ENCODE results near the gene ATP1A1. TPM values are rescaled to one million over a fixed set of nuclear protein-coding genes. Genes with fewer than 3 reads are reported as not detected.

Gene ATP1A1
- total RNA-seq, 2 experiments from 2014 or later: 203 to 204 TPM

GRCh38 chr1:116360429-116361173, 12.4 kb upstream of the ATP1A1 start:
- POLR2A ChIA-PET: no interaction called here
- ATAC-seq: no peak
- Mint-ChIP-seq H3K27ac (no peak overlapping the region), H3K4me1 (ENCODE audit: low read depth) (peaks cover 4% of the 10 kb centered on the region), H3K27me3 (ENCODE audit: low read depth) (peaks cover 12% of the 10 kb centered on the region), H3K36me3 (ENCODE audit: low read depth) (no peaks in the 10 kb centered on the region), H3K9me3 (ENCODE audit: insufficient read depth) (no peaks in the 10 kb centered on the region), H3K4me3 (no peak overlapping the region)
- no peak for DNase-seq
- CTCF ChIA-PET: interaction anchor here (0.8 to 3.9 kb wide), 4 partner anchors 32 to 221 kb away, joined by 5 to 22 read pairs (median 8); no protein-coding TSS in a partner anchor

DNA sequence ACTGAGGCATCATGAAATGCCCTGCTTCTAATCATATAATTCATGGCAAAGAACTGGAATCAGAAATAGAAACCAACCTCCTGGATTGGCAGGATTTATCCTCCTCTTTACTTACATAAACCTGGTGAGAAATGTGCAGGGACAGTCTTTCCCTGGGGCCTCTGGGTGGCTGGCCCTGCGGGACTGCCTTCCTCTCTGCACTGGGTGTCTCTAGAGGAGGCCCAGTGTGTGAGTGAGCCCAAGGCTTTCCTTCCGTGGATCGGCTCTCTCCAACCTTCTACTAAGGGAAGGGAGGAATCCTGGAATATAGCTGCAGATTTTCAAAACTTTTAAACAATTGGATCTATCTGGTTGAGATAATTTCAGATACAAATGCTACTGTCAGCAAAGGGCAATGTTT, 11.4 kb upstream of the ATP1A1 start:
- CTCF ChIA-PET: no interaction called here
- POLR2A ChIA-PET: no interaction called here
- H3K4me3 Mint-ChIP-seq: no peak overlapping the region
- ATAC-seq (no peak), DNase-seq (no peak)
- H3K27ac Mint-ChIP-seq: no peak overlapping the region
- peaks cover 12% of the 10 kb centered on the region for H3K27me3 Mint-ChIP-seq (ENCODE audit: low read depth)
- no peaks in the 10 kb centered on the region for H3K36me3 Mint-ChIP-seq (ENCODE audit: low read depth)
- no peaks in the 10 kb centered on the region for H3K9me3 Mint-ChIP-seq (ENCODE audit: insufficient read depth)
- H3K4me1 Mint-ChIP-seq (ENCODE audit: low read depth): peaks cover 2% of the 10 kb centered on the region

- H3K27ac Mint-ChIP-seq: no peak overlapping the region
- CTCF ChIA-PET: no interaction called here
- H3K4me3 Mint-ChIP-seq: no peak overlapping the region
- no peaks in the 10 kb centered on the region for H3K9me3 Mint-ChIP-seq (ENCODE audit: insufficient read depth)
- POLR2A ChIA-PET: no interaction called here
- DNase-seq (no peak), ATAC-seq (no peak)
- no peaks in the 10 kb centered on the region for H3K36me3 Mint-ChIP-seq (ENCODE audit: low read depth)
- no peaks in the 10 kb centered on the region for H3K4me1 Mint-ChIP-seq (ENCODE audit: low read depth)
- peaks cover 12% of the 10 kb centered on the region for H3K27me3 Mint-ChIP-seq (ENCODE audit: low read depth)
Observed at GRCh38 chr1:116362050-116362449, 11.0 kb upstream of the ATP1A1 start.

GRCh38 chr1:116365353-116365780, 7.7 kb upstream of the ATP1A1 start:
- CTCF ChIA-PET: interaction anchor here (0.9 to 5.2 kb wide), 3 partner anchors 120 to 226 kb away, joined by 3 to 28 read pairs (median 12); no protein-coding TSS in a partner anchor
- Mint-ChIP-seq H3K4me1 (ENCODE audit: low read depth) (peaks cover 4% of the 10 kb centered on the region), H3K36me3 (ENCODE audit: low read depth) (no peaks in the 10 kb centered on the region), H3K9me3 (ENCODE audit: insufficient read depth) (no peaks in the 10 kb centered on the region), H3K4me3 (no peak overlapping the region), H3K27ac (no peak overlapping the region), H3K27me3 (ENCODE audit: low read depth) (peaks cover 12% of the 10 kb centered on the region)
- no peak for ATAC-seq
- POLR2A ChIA-PET: no interaction called here
- no peak for DNase-seq

- Mint-ChIP-seq H3K4me3 (no peak overlapping the region), H3K27me3 (ENCODE audit: low read depth) (peaks cover 16% of the 10 kb centered on the region), H3K4me1 (ENCODE audit: low read depth) (peaks cover 4% of the 10 kb centered on the region), H3K36me3 (ENCODE audit: low read depth) (no peaks in the 10 kb centered on the region), H3K27ac (no peak overlapping the region), H3K9me3 (ENCODE audit: insufficient read depth) (no peaks in the 10 kb centered on the region)
- CTCF ChIA-PET: interaction anchor here (1.0 to 5.2 kb wide), 4 partner anchors 9 to 227 kb away, joined by 3 to 28 read pairs (median 8); no protein-coding TSS in a partner anchor
- POLR2A ChIA-PET: no interaction called here
- no peak for DNase-seq
- no peak for ATAC-seq
Observed at GRCh38 chr1:116365857-116366256, 7.2 kb upstream of the ATP1A1 start.

- Mint-ChIP-seq H3K4me3 (no peak overlapping the region), H3K4me1 (ENCODE audit: low read depth) (peaks cover 6% of the 10 kb centered on the region), H3K36me3 (ENCODE audit: low read depth) (no peaks in the 10 kb centered on the region), H3K27me3 (ENCODE audit: low read depth) (peaks cover 25% of the 10 kb centered on the region), H3K9me3 (ENCODE audit: insufficient read depth) (no peaks in the 10 kb centered on the region), H3K27ac (no peak overlapping the region)
- CTCF ChIA-PET: interaction anchor here (1.2 to 5.2 kb wide), 3 partner anchors 68 to 228 kb away, joined by 3 to 28 read pairs (median 12); no protein-coding TSS in a partner anchor
- DNase-seq (no peak), ATAC-seq (no peak)
- POLR2A ChIA-PET: interaction anchor here (0.6 kb wide), 1 partner anchor 66 kb away, joined by 3 read pairs; no protein-coding TSS in a partner anchor
Observed at GRCh38 chr1:116367256-116367945, 5.6 kb upstream of the ATP1A1 start.

DNA sequence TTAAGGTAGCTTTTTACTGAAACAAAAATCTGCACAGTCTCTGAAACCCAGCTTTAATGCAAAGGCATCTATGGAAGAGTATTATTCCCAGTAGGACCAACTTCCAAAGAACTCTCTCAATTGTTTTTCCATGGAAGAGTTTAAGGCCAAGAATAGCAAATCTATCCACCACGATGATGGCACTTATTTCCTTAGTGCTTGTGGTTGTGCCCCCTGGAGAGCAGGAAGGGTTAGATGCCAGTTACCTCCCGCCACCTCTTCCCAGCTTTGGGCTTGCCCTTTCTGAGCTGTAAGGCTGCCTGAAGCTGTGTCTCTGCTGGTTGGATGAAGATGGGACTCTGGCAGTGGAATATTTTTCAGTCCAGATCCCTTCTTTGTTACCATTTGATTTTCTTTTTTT, 4.8 kb upstream of the ATP1A1 start:
- Mint-ChIP-seq H3K36me3 (ENCODE audit: low read depth) (no peaks in the 10 kb centered on the region), H3K4me3 (no peak overlapping the region), H3K27ac (no peak overlapping the region), H3K27me3 (ENCODE audit: low read depth) (peaks cover 25% of the 10 kb centered on the region), H3K4me1 (ENCODE audit: low read depth) (peaks cover 7% of the 10 kb centered on the region), H3K9me3 (ENCODE audit: insufficient read depth) (no peaks in the 10 kb centered on the region)
- ATAC-seq (no peak), DNase-seq (no peak)
- CTCF ChIA-PET: interaction anchor here (3.8 to 5.2 kb wide), 2 partner anchors 117 to 229 kb away, joined by 12 to 28 read pairs; no protein-coding TSS in a partner anchor
- POLR2A ChIA-PET: no interaction called here

- Mint-ChIP-seq H3K9me3 (ENCODE audit: insufficient read depth) (no peaks in the 10 kb centered on the region), H3K36me3 (ENCODE audit: low read depth) (peaks cover 10% of the 10 kb centered on the region), H3K27ac (no peak overlapping the region), H3K4me1 (ENCODE audit: low read depth) (peaks cover 15% of the 10 kb centered on the region), H3K27me3 (ENCODE audit: low read depth) (peaks cover 21% of the 10 kb centered on the region), H3K4me3 (no peak overlapping the region)
- DNase-seq (no peak), ATAC-seq (no peak)
- ChIA-PET CTCF (interaction anchor here (0.7 kb wide), 1 partner anchor 13 kb away, joined by 3 read pairs; no protein-coding TSS in a partner anchor), POLR2A (no interaction called here)
Observed at GRCh38 chr1:116370181-116370580, 2.9 kb upstream of the ATP1A1 start.

DNA sequence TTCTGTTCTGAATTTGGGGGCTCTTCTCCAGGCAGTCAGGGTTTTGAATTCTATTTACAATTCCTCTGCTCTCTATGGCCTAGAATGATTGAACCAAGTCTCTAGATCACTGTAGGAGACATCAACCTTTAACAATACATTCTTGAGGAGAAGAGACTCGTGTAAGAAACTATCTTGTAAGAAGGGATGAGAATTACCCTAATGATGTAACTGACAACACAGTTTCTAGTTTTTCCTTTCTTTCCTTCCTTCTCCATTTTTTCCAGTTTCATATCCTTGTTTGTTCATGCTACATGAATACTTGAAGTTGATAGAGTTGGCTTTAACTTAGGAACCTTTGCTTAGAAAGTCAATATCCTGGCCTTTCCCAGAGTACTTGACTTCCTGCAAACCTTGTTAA, 1.3 kb upstream of the ATP1A1 start:
- Mint-ChIP-seq H3K27ac (no peak overlapping the region), H3K9me3 (ENCODE audit: insufficient read depth) (no peaks in the 10 kb centered on the region), H3K36me3 (ENCODE audit: low read depth) (peaks cover 15% of the 10 kb centered on the region), H3K4me3 (peak overlapping the region; percentile 77), H3K4me1 (ENCODE audit: low read depth) (peaks cover 31% of the 10 kb centered on the region), H3K27me3 (ENCODE audit: low read depth) (peaks cover 21% of the 10 kb centered on the region)
- ChIA-PET POLR2A (no interaction called here), CTCF (interaction anchor here (1.3 to 1.9 kb wide), 4 partner anchors 114 to 233 kb away, joined by 4 to 6 read pairs (median 5); no protein-coding TSS in a partner anchor)
- DNase-seq (no peak), ATAC-seq (no peak)

DNA sequence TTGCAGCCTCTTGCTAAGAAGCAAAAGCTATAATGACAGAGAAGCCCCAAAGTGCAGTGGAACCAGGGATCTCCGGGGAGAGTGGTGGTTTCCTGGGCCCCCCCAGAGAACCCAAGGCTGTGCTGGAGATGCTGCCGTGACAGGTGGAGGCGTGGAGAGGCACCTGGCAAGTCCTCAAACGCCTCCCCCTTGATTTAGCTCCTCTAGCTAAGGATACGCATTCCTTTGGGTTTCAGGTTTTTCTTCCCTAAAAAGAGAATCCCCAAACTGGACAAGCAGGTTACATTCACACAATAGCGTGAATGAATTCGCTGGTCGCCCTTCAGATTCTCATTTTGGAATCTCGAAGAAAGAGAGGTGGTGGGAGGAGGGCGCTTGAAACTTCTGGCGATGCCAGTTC, 853 bp upstream of the ATP1A1 start:
- Mint-ChIP-seq H3K9me3 (ENCODE audit: insufficient read depth) (no peaks in the 10 kb centered on the region), H3K27ac (peak overlapping the region; percentile 46), H3K27me3 (ENCODE audit: low read depth) (peaks cover 21% of the 10 kb centered on the region), H3K4me3 (peak overlapping the region; percentile 77), H3K36me3 (ENCODE audit: low read depth) (peaks cover 16% of the 10 kb centered on the region), H3K4me1 (ENCODE audit: low read depth) (peaks cover 35% of the 10 kb centered on the region)
- ATAC-seq: no peak
- ChIA-PET POLR2A (no interaction called here), CTCF (interaction anchor here (1.4 to 1.9 kb wide), 3 partner anchors 113 to 233 kb away, joined by 4 to 6 read pairs (median 5); no protein-coding TSS in a partner anchor)
- DNase-seq: no peak

GRCh38 chr1:116373431-116374352, 648 bp downstream of the ATP1A1 start:
- H3K27ac Mint-ChIP-seq: peak overlapping the region; percentile 95
- ChIA-PET CTCF (interaction anchor here (0.8 to 4.3 kb wide), 8 partner anchors 29 to 234 kb away, joined by 3 to 18 read pairs (median 4); no protein-coding TSS in a partner anchor), POLR2A (interaction anchor here (0.7 to 4.2 kb wide), 5 partner anchors 29 to 235 kb away, joined by 3 to 27 read pairs (median 3); no protein-coding TSS in a partner anchor)
- H3K9me3 Mint-ChIP-seq (ENCODE audit: insufficient read depth): no peaks in the 10 kb centered on the region
- H3K4me3 Mint-ChIP-seq: peak overlapping the region; percentile 92
- peaks cover 19% of the 10 kb centered on the region for H3K27me3 Mint-ChIP-seq (ENCODE audit: low read depth)
- peaks cover 21% of the 10 kb centered on the region for H3K36me3 Mint-ChIP-seq (ENCODE audit: low read depth)
- DNase-seq (peak; percentile 78), ATAC-seq (peak; percentile 32)
- H3K4me1 Mint-ChIP-seq (ENCODE audit: low read depth): peaks cover 46% of the 10 kb centered on the region

All from activated CD8-positive, alpha-beta T cell treated with anti-CD3 and anti-CD28 coated beads, Interleukin-2, amount 10 ng/mL, durations not matched to agents 7 days and 5 days (primary cell).